ENCODE data around the gene CLEC4C.
"Not testable (repeated sequence)": the region's sequence is repeated elsewhere in the genome, so short reads cannot be mapped to it uniquely, and the experiment has no call there.

CLEC4C gene

GRCh38 chr12:7747246-7747645 is at the start of gene CLEC4C:
TSS of gene CLEC4C (minus strand) at chr12:7747375. CDS start at chr12:7747348, 27 bp downstream.
- DNase-seq, result no peak

GRCh38 chr12:7793211-7793610 is 46.0 kb upstream of the CLEC4C start:
- DNase-seq, result no peak

GRCh38 chr12:7788884-7789528 is 41.8 kb upstream of the CLEC4C start, which contains the start of gene NANOG:
TSS of gene NANOG (plus strand) at chr12:7789402. CDS start at chr12:7789615, 213 bp downstream.
- not testable (repeated sequence) for DNase-seq

- DNase-seq, result no peak
These were observed 41.1 kb upstream of the CLEC4C start for GRCh38 chr12:7788294-7788660.

- DNase-seq, result no peak
These were observed 40.6 kb upstream of the CLEC4C start for GRCh38 chr12:7787574-7788293.

GRCh38 chr12:7784701-7785100 is 37.5 kb upstream of the CLEC4C start:
- DNase-seq, result no peak

- not testable (repeated sequence) for DNase-seq
These were observed 36.3 kb upstream of the CLEC4C start for GRCh38 chr12:7783433-7783832.

- DNase-seq, result no peak
These were observed 34.9 kb upstream of the CLEC4C start for GRCh38 chr12:7782055-7782454.

- no peak for DNase-seq
These were observed 34.1 kb upstream of the CLEC4C start for GRCh38 chr12:7781274-7781673.

- no peak for DNase-seq
These were observed 22.8 kb upstream of the CLEC4C start for GRCh38 chr12:7769999-7770398.

GRCh38 chr12:7758766-7759140 is 11.6 kb upstream of the CLEC4C start:
- no peak for DNase-seq

GRCh38 chr12:7756993-7757392 is 9.8 kb upstream of the CLEC4C start:
- no peak for DNase-seq

- not testable (repeated sequence) for DNase-seq
These were observed 8.5 kb upstream of the CLEC4C start for GRCh38 chr12:7755668-7756067.

- not testable (repeated sequence) for DNase-seq
These were observed 5.1 kb upstream of the CLEC4C start for GRCh38 chr12:7751941-7752922.

- DNase-seq, result no peak
These were observed 4.2 kb upstream of the CLEC4C start for GRCh38 chr12:7751394-7751793.

GRCh38 chr12:7750350-7750749 is 3.2 kb upstream of the CLEC4C start:
- no peak for DNase-seq

GRCh38 chr12:7749442-7749841 is 2.3 kb upstream of the CLEC4C start:
- DNase-seq, result no peak

GRCh38 chr12:7748852-7749251 is 1.7 kb upstream of the CLEC4C start:
- DNase-seq, result no peak

GRCh38 chr12:7732993-7733392 is 14.2 kb downstream of the CLEC4C start:
- no peak for DNase-seq

GRCh38 chr12:7731486-7731885 is 15.7 kb downstream of the CLEC4C start:
- no peak for DNase-seq

GRCh38 chr12:7730984-7731383 is 16.2 kb downstream of the CLEC4C start:
- DNase-seq, result not testable (repeated sequence)

GRCh38 chr12:7729746-7730145 is 17.4 kb downstream of the CLEC4C start:
- DNase-seq, result no peak

GRCh38 chr12:7723926-7724325 is 23.2 kb downstream of the CLEC4C start:
- DNase-seq, result no peak
